ENCODE results near the gene CLNK. TPM values are rescaled to one million over a fixed set of nuclear protein-coding genes. Genes with fewer than 3 reads are reported as not detected.

CLNK gene
- polyA plus RNA-seq, 1 of the 3 experiments (the other 2 are of a cell fraction) = not detected

DNA sequence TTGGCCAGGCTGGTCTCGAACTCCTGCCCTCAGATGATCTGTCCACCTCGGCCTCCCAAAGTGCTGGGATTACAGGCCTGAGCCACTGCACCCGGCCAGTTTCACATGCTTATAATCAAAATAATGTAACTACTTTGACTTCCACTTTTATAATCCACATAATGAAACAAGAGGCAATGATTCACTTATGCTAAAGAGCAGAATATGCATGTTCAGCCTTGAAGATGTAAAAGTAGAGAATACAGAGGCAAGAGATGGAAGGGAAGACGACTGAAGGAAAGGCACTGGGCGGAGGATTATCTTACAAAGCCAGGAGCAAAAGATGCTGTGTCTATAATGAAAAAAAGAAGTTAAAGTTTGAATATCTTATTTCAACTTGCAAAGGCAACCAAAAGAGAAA lies 214.1 kb downstream of the CLNK start:
- TF ChIP-seq, protein P1, sequence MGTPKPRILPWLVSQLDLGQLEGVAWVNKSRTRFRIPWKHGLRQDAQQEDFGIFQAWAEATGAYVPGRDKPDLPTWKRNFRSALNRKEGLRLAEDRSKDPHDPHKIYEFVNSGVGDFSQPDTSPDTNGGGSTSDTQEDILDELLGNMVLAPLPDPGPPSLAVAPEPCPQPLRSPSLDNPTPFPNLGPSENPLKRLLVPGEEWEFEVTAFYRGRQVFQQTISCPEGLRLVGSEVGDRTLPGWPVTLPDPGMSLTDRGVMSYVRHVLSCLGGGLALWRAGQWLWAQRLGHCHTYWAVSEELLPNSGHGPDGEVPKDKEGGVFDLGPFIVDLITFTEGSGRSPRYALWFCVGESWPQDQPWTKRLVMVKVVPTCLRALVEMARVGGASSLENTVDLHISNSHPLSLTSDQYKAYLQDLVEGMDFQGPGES (IDR thresholded peaks at IDR 0.05; ENCODE audit: low read depth, low read length) = no peak
- TF ChIP-seq MEF2A (IDR thresholded peaks at IDR 0.05; ENCODE audit: borderline replicate concordance, low read depth) = no peak
- Histone ChIP-seq H3K27me3 (ENCODE audit: insufficient read depth) (no peaks in the 10 kb centered on the region), H3K27ac (ENCODE audit: low read depth in 2 of 2, low read length in 1 of 2) (no peak overlapping the region), H2AFZ (ENCODE audit: low read depth) (no peak overlapping the region), H3K4me3 (ENCODE audit: low read depth in 2 of 2, low read length in 1 of 2) (no peak overlapping the region), H3K79me2 (ENCODE audit: insufficient read depth) (no peaks in the 10 kb centered on the region), H4K20me1 (ENCODE audit: insufficient read depth) (no peaks in the 10 kb centered on the region), H3K9me3 (no peaks in the 10 kb centered on the region), H3K9me2 (no peaks in the 10 kb centered on the region), H3K9ac (no peak overlapping the region), H3K36me3 (replicated peaks in 1 of 2; ENCODE audit: control insufficient read depth in 1 of 2, insufficient read depth in 2 of 2, low read length in 1 of 2) (no peaks in the 10 kb centered on the region), H3F3A (replicated peaks; ENCODE audit: insufficient read depth) (no peaks in the 10 kb centered on the region), H3K4me2 (no peak overlapping the region), H3K4me1 (ENCODE audit: control insufficient read depth in 1 of 2, insufficient read depth in 2 of 2, low read depth in 1 of 2, low read length in 1 of 2) (no peaks in the 10 kb centered on the region)
- ChIA-PET POLR2A (no interaction called here), CTCF (no interaction called here)
- WGBS (ENCODE audit: low lambda C conversion rate) = 8% methylated on average over 5 of the region's 5 CpGs
- no peak for DNase-seq

DNA sequence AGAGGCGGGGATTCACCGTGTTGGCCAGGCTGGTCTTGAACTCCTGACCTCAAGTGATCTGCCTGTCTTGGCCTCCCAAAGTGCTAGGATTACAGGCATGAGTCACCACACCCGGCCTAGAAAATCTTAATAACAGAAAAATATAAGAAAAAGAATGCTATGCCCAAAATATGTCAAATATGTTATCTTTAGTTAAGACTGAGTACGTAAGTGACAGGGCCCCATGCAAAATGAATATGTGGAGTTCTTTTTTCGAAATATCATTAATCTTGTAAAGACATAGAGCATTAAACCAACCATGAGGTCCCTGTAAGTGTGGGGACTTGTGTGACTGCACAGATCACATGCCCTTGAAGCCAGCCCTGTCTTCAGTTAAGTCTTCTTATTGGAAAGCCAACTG lies 218.4 kb downstream of the CLNK start:
- CTCF ChIA-PET = no interaction called here

More for the DNA sequence above, 218.4 kb downstream of the CLNK start:
- H4K20me1 ChIP-seq (ENCODE audit: insufficient read depth) = no peaks in the 10 kb centered on the region
- 37% methylated on average over 5 of the region's 5 CpGs for WGBS (ENCODE audit: low lambda C conversion rate)
- no peaks in the 10 kb centered on the region for H3F3A ChIP-seq (replicated peaks; ENCODE audit: insufficient read depth)
- no peak for TF ChIP-seq TEAD4 (IDR thresholded peaks at IDR 0.05; ENCODE audit: borderline replicate concordance, insufficient read depth)
- no peak for TF ChIP-seq FOSL2 (IDR thresholded peaks at IDR 0.05; ENCODE audit: borderline replicate concordance, low read depth)
- no peak for TF ChIP-seq EZH2phosphoT487 (IDR thresholded peaks at IDR 0.05; ENCODE audit: borderline replicate concordance, low read depth)
- no peak for TF ChIP-seq GABPA (IDR thresholded peaks at IDR 0.05; ENCODE audit: low read depth)
- no peak for TF ChIP-seq TAF1 (IDR thresholded peaks at IDR 0.05; ENCODE audit: borderline replicate concordance, low read depth, low read length)
- TF ChIP-seq YY1 (IDR thresholded peaks at IDR 0.05; ENCODE audit: low read depth) = no peak
- no peak for TF ChIP-seq FOXJ3 (CRISPR knock-in tag; IDR thresholded peaks at IDR 0.05)
- TF ChIP-seq RCOR1 (IDR thresholded peaks at IDR 0.05; ENCODE audit: low read length) = no peak
- TF ChIP-seq, protein P2, sequence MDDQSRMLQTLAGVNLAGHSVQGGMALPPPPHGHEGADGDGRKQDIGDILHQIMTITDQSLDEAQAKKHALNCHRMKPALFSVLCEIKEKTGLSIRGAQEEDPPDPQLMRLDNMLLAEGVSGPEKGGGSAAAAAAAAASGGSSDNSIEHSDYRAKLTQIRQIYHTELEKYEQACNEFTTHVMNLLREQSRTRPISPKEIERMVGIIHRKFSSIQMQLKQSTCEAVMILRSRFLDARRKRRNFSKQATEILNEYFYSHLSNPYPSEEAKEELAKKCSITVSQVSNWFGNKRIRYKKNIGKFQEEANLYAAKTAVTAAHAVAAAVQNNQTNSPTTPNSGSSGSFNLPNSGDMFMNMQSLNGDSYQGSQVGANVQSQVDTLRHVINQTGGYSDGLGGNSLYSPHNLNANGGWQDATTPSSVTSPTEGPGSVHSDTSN (IDR thresholded peaks at IDR 0.05) = no peak
- TF ChIP-seq, protein P3, sequence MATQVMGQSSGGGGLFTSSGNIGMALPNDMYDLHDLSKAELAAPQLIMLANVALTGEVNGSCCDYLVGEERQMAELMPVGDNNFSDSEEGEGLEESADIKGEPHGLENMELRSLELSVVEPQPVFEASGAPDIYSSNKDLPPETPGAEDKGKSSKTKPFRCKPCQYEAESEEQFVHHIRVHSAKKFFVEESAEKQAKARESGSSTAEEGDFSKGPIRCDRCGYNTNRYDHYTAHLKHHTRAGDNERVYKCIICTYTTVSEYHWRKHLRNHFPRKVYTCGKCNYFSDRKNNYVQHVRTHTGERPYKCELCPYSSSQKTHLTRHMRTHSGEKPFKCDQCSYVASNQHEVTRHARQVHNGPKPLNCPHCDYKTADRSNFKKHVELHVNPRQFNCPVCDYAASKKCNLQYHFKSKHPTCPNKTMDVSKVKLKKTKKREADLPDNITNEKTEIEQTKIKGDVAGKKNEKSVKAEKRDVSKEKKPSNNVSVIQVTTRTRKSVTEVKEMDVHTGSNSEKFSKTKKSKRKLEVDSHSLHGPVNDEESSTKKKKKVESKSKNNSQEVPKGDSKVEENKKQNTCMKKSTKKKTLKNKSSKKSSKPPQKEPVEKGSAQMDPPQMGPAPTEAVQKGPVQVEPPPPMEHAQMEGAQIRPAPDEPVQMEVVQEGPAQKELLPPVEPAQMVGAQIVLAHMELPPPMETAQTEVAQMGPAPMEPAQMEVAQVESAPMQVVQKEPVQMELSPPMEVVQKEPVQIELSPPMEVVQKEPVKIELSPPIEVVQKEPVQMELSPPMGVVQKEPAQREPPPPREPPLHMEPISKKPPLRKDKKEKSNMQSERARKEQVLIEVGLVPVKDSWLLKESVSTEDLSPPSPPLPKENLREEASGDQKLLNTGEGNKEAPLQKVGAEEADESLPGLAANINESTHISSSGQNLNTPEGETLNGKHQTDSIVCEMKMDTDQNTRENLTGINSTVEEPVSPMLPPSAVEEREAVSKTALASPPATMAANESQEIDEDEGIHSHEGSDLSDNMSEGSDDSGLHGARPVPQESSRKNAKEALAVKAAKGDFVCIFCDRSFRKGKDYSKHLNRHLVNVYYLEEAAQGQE (IDR thresholded peaks at IDR 0.05; ENCODE audit: low read depth, low read length) = no peak
- TF ChIP-seq GATA2 (CRISPR knock-in tag; IDR thresholded peaks at IDR 0.05) = no peak
- TF ChIP-seq FOXM1 (IDR thresholded peaks at IDR 0.05; ENCODE audit: low read depth) = no peak
- TF ChIP-seq NFIC (IDR thresholded peaks at IDR 0.05; ENCODE audit: borderline replicate concordance) = no peak
- no peak for TF ChIP-seq RXRA (IDR thresholded peaks at IDR 0.05; ENCODE audit: borderline replicate concordance, low read depth)
- no peaks in the 10 kb centered on the region for H3K9me2 ChIP-seq
- peaks cover 0 to under 1% of the 10 kb centered on the region in 2 experiments; a peak in 1 of 4 replicates for H3K4me1 ChIP-seq (ENCODE audit: control insufficient read depth in 1 of 2, insufficient read depth in 2 of 2, low read depth in 1 of 2, low read length in 1 of 2)
- no peak overlapping the region for H3K27ac ChIP-seq (ENCODE audit: low read depth in 2 of 2, low read length in 1 of 2)
- H2AFZ ChIP-seq (ENCODE audit: low read depth) = no peak overlapping the region
- no peaks in the 10 kb centered on the region; the same call in 1 of the 2 replicates for H3K27me3 ChIP-seq (ENCODE audit: insufficient read depth)
- POLR2A ChIA-PET = no interaction called here
- DNase-seq = no peak
- no peaks in the 10 kb centered on the region for H3K36me3 ChIP-seq (replicated peaks in 1 of 2; ENCODE audit: control insufficient read depth in 1 of 2, insufficient read depth in 2 of 2, low read length in 1 of 2)
- H3K4me3 ChIP-seq (ENCODE audit: low read depth in 2 of 2, low read length in 1 of 2) = no peak overlapping the region
- no peaks in the 10 kb centered on the region for H3K79me2 ChIP-seq (ENCODE audit: insufficient read depth)
- H3K9me3 ChIP-seq = no peaks in the 10 kb centered on the region
- no peak overlapping the region for H3K4me2 ChIP-seq
- no peak overlapping the region for H3K9ac ChIP-seq
